Ectodermal cell (in vitro differentiated cells): Measurements from ENCODE around the gene SUN2.

ENCODE experiments used
- H3K27ac ChIP-seq: 2 replicates; pipeline ENCODE4 v1.7.0; 2013; ENCODE audit warnings: mild to moderate bottlenecking, low read depth, low read length; ENCODE audit not compliant: insufficient read depth, poor library complexity, severe bottlenecking
- H3K27me3 ChIP-seq: 2 replicates; pipeline ENCODE4 v1.7.0; 2013; ENCODE audit warnings: mild to moderate bottlenecking, low read length; ENCODE audit not compliant: insufficient read depth, control insufficient read depth, poor library complexity, severe bottlenecking
- H3K36me3 ChIP-seq: one replicate; pipeline ENCODE4 v1.7.0; 2013; ENCODE audit warnings: low read length; ENCODE audit not compliant: control insufficient read depth, insufficient read depth
- H3K4me1 ChIP-seq: one replicate; pipeline ENCODE4 v1.7.0; 2013; ENCODE audit warnings: low read length; ENCODE audit not compliant: control insufficient read depth, insufficient read depth
- H3K4me3 ChIP-seq: 2 replicates; pipeline ENCODE4 v1.7.0; 2013; ENCODE audit warnings: low read depth, low read length, control low read depth; ENCODE audit not compliant: insufficient read depth
- H3K9me3 ChIP-seq: 2 replicates; pipeline ENCODE4 v1.7.0; 2013; ENCODE audit warnings: mild to moderate bottlenecking, low read length, moderate library complexity; ENCODE audit not compliant: control insufficient read depth
- WGBS, 2 experiments: methylation state at CpG; one replicate each; pipeline ENCODE4 v1.1.7; 2013; ENCODE audit warnings: missing lambda C conversion rate in 2 of 2; 5-methylcytosine and 5-hydroxymethylcytosine counted together

The SUN2 gene

GRCh38 chr22:38792833-38793232 lies 37.0 kb upstream of the SUN2 start:
- 86 to 88% methylated on average over 4 of the region's 4 CpGs for WGBS, 2 experiments
- H3K4me3 ChIP-seq = peak overlapping the region; percentile 83
- H3K9me3 ChIP-seq = no peaks in the 10 kb centered on the region
- H3K4me1 ChIP-seq = peaks cover 10% of the 10 kb centered on the region
- H3K27me3 ChIP-seq = peaks cover 13% of the 10 kb centered on the region
- H3K27ac ChIP-seq = no peak overlapping the region
- H3K36me3 ChIP-seq = peaks cover 6% of the 10 kb centered on the region

- Histone ChIP-seq H3K36me3 (peaks cover 6% of the 10 kb centered on the region), H3K27ac (no peak overlapping the region), H3K27me3 (no peaks in the 10 kb centered on the region), H3K9me3 (no peaks in the 10 kb centered on the region), H3K4me3 (no peak overlapping the region), H3K4me1 (peaks cover 10% of the 10 kb centered on the region)
- WGBS, 2 experiments = 89 to 90% methylated on average over 4 of the region's 4 CpGs
These were observed 33.8 kb upstream of the SUN2 start for GRCh38 chr22:38789606-38790005.

GRCh38 chr22:38788846-38789245 lies 33.0 kb upstream of the SUN2 start:
- WGBS, 2 experiments = 85 to 95% methylated on average over 6 of the region's 6 CpGs
- Histone ChIP-seq H3K4me1 (peaks cover 6% of the 10 kb centered on the region), H3K27me3 (no peaks in the 10 kb centered on the region), H3K4me3 (no peak overlapping the region), H3K27ac (no peak overlapping the region), H3K36me3 (peaks cover 6% of the 10 kb centered on the region), H3K9me3 (no peaks in the 10 kb centered on the region)

- Histone ChIP-seq H3K27me3 (no peaks in the 10 kb centered on the region), H3K27ac (no peak overlapping the region), H3K36me3 (peaks cover 6% of the 10 kb centered on the region), H3K9me3 (no peaks in the 10 kb centered on the region), H3K4me3 (no peak overlapping the region), H3K4me1 (peaks cover 4% of the 10 kb centered on the region)
- 91 to 94% methylated on average over 16 of the region's 16 CpGs for whole genome bisulfite sequencing, 2 experiments
These were observed 32.4 kb upstream of the SUN2 start for GRCh38 chr22:38788021-38788816.

GRCh38 chr22:38786631-38787030 lies 30.8 kb upstream of the SUN2 start:
- Histone ChIP-seq H3K27ac (no peak overlapping the region), H3K36me3 (peaks cover 6% of the 10 kb centered on the region), H3K4me3 (no peak overlapping the region), H3K9me3 (no peaks in the 10 kb centered on the region), H3K27me3 (no peaks in the 10 kb centered on the region), H3K4me1 (peaks cover 3% of the 10 kb centered on the region)
- WGBS, 2 experiments = 91 to 93% methylated on average over 3 of the region's 3 CpGs

GRCh38 chr22:38784856-38785255 lies 29.1 kb upstream of the SUN2 start:
- Histone ChIP-seq H3K9me3 (no peaks in the 10 kb centered on the region), H3K36me3 (peaks cover under 1% of the 10 kb centered on the region), H3K4me3 (no peak overlapping the region), H3K27me3 (no peaks in the 10 kb centered on the region), H3K4me1 (peaks cover 3% of the 10 kb centered on the region), H3K27ac (no peak overlapping the region)
- 91 to 94% methylated on average over 5 of the region's 5 CpGs for WGBS, 2 experiments

- 94 to 96% methylated on average over 15 of the region's 15 CpGs for WGBS, 2 experiments
- no peaks in the 10 kb centered on the region for H3K9me3 ChIP-seq
- H3K27ac ChIP-seq = no peak overlapping the region
- no peaks in the 10 kb centered on the region for H3K27me3 ChIP-seq
- no peaks in the 10 kb centered on the region for H3K36me3 ChIP-seq
- peaks cover 3% of the 10 kb centered on the region for H3K4me1 ChIP-seq
- H3K4me3 ChIP-seq = no peak overlapping the region
These were observed 28.2 kb upstream of the SUN2 start for GRCh38 chr22:38784035-38784434.

- Histone ChIP-seq H3K27ac (no peak overlapping the region), H3K36me3 (no peaks in the 10 kb centered on the region), H3K4me1 (peaks cover 3% of the 10 kb centered on the region), H3K27me3 (no peaks in the 10 kb centered on the region), H3K4me3 (no peak overlapping the region), H3K9me3 (no peaks in the 10 kb centered on the region)
- WGBS, 2 experiments = 90 to 93% methylated on average over 13 of the region's 14 CpGs
These were observed 27.4 kb upstream of the SUN2 start for GRCh38 chr22:38783095-38783615.

GRCh38 chr22:38782402-38783094 lies 26.8 kb upstream of the SUN2 start:
- no peaks in the 10 kb centered on the region for H3K9me3 ChIP-seq
- no peaks in the 10 kb centered on the region for H3K36me3 ChIP-seq
- no peak overlapping the region for H3K4me3 ChIP-seq
- H3K27me3 ChIP-seq = no peaks in the 10 kb centered on the region
- peaks cover 3% of the 10 kb centered on the region for H3K4me1 ChIP-seq
- WGBS, 2 experiments = 77 to 81% methylated on average over 13 of the region's 13 CpGs
- H3K27ac ChIP-seq = no peak overlapping the region

- H3K27me3 ChIP-seq = no peaks in the 10 kb centered on the region
- WGBS, 2 experiments = 93 to 94% methylated on average over 13 of the region's 13 CpGs
These were observed 25.2 kb upstream of the SUN2 start for GRCh38 chr22:38781033-38781432.

More at GRCh38 chr22:38781033-38781432, 25.2 kb upstream of the SUN2 start:
- no peak overlapping the region for H3K27ac ChIP-seq
- no peak overlapping the region for H3K4me3 ChIP-seq
- no peaks in the 10 kb centered on the region for H3K9me3 ChIP-seq
- no peaks in the 10 kb centered on the region for H3K36me3 ChIP-seq
- H3K4me1 ChIP-seq = peaks cover 3% of the 10 kb centered on the region
